ENCODE data around the gene SLC7A7.
"Not testable (repeated sequence)": the region's sequence is repeated elsewhere in the genome, so short reads cannot be mapped to it uniquely, and the experiment has no call there.

The SLC7A7 gene

DNA sequence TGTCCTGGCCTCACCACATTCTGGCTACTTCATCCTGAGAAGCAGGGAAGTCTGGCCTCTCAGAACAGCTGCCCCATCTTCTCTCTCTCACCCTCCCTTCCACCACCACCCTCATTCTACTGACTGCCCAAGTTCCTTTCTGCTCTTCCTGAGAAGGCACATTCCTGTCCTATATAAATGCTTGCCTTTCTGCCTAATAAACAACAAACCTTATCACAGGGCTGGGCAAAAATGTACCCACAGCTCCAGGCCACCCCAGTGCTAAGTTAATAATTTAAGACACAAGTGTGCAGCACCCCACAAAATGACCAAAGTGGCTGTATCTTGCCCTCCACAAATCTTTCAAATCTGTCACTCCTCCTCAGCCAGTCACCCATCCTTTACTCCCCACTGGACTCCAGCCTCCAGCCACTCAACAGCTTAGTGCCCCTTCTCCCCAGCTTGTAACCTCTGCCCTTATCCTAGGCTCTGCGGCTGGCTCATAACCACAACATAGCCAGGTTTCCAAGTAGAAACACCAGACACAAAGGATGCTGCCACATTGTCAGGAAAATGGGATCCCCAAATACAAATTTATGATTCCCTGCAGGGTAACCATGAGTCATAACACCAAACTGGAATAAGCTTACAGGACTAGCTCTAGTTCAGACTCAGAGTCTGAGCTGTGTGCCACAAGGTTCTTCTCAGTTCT is 33.8 kb downstream of the SLC7A7 start:
- DNase-seq, result peak; percentile 33

GRCh38 chr14:22780941-22781300 is 34.3 kb downstream of the SLC7A7 start:
- DNase-seq, result no peak

DNA sequence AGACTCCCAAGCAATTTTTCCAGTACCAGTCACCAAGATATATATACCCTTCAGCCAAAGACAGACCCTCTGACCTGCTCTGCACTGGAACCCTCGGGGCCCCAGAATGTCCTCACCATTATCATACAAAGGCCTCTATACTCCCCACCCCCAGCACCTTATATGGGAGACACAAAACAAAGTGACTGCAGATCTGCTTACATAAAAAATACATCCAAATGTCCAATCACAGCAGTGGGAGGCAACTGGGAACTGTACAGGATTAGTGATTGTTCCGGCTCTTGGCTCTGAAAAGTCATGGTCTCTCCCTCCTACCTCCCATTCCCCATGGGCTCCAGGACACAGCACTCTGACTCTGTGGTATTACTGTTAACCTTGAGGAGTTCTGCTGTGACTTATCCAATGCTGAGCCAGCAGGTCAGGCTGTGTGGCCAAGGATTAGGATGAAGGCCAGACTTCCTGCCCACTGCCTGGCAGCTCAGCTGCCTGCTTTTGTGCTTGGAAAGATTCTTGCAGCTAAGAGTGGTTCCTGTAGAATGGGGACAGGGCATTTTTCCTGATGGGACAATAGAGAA is 35.0 kb downstream of the SLC7A7 start:
- peak; percentile 51 for DNase-seq

GRCh38 chr14:22778084-22778483 is 37.2 kb downstream of the SLC7A7 start:
- DNase-seq, result no peak

GRCh38 chr14:22776849-22777248 is 38.4 kb downstream of the SLC7A7 start:
- DNase-seq, result not testable (repeated sequence)

- DNase-seq, result no peak
Measured at GRCh38 chr14:22776215-22776614, 39.0 kb downstream of the SLC7A7 start.

DNA sequence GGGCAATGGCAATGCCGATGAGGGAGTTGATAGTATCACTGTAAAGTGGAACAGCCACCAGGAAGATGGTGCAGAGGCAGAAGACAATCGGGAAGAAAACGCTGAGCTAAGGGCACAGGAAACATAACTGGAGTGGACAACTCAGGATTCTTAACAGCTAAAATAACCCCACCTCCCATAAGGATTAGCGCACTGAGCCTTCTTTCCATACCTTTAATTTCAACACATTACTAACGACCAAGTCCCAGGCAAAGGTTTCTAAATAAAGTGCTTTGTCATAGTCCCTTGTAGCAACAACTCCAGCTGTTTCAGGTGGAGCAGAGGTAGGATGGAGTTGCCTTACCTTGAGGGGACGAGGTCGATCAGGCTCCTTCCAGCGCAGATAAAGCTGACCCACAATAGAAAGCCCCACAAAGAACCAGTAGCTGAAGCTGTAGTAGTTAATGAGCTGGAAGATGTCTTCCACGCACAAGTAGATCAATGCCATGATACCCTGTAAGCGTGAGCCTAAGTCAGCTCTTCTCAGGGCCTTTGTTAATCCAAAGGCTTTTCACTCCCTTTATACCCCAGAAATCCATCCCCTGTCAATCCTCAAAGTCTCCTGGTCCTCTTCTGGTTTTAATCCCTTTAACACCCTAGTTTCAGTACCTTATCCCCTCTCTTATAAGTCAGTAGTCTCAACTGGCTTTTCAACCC is 41.1 kb downstream of the SLC7A7 start:
- no peak for DNase-seq

- DNase-seq, result no peak
Measured at GRCh38 chr14:22773162-22774010, 41.8 kb downstream of the SLC7A7 start.

DNA sequence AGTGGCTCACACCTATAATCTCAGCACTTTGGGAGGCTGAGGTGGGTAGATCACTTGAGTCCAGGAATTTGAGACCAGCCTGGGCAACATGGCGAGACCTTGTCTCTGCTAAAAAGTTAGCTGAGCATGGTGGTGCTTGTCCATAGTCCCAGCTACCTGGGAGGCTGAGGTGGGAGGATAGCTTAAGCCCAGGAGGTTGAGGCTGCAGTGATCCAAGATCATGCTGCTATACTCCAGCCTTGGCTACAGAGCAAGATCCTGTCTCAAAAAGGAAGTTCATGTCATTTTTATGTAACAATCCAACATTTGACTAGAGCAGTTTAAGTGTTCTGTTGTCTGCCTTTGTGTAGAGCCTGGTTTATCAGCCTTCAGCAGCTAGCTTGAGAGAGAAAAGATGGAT is 42.5 kb downstream of the SLC7A7 start:
- DNase-seq, result no peak

- DNase-seq, result no peak
Measured at GRCh38 chr14:22770481-22771187, 44.6 kb downstream of the SLC7A7 start.

GRCh38 chr14:22769369-22769768 is 45.9 kb downstream of the SLC7A7 start:
- no peak for DNase-seq

DNA sequence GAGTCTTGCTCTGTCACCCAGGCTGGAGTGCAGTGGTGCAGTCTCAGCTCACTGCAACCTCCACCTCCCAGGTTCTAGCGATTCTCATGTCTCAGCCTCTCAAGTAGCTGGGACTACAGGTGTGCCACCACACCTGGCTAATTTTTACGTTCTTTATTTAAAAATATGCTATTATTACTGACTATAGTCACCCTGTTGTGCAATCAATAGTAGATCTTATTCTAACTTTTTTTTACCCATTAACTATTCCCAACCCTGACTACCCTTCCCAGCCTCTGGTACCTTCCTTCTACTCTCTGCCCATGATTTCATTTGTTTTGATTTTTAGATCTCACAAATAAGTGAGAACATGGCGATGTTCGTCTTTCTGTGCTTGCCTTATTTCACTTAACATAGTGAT is 46.3 kb downstream of the SLC7A7 start:
- no peak for DNase-seq

DNA sequence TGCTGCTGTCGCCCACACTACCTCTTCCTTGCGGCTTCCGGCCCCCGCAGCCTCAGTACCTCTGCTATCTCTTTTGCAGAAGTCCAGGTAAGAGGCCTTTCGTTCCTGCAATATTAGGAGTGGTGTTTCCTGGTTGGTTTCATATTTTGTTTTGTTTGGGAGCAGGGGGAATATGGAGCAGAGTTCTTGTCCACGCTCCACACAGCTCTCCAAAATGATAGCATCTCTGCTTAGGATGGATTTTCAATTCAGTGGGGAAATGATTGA is 48.0 kb downstream of the SLC7A7 start:
- no peak for DNase-seq

GRCh38 chr14:22766457-22767322 is 48.5 kb downstream of the SLC7A7 start, which contains the start of gene OXA1L:
OXA1L (plus strand) TSS chr14:22766688; CDS start chr14:22766702, 14 bp downstream.
- DNase-seq, result peak; percentile 95

DNA sequence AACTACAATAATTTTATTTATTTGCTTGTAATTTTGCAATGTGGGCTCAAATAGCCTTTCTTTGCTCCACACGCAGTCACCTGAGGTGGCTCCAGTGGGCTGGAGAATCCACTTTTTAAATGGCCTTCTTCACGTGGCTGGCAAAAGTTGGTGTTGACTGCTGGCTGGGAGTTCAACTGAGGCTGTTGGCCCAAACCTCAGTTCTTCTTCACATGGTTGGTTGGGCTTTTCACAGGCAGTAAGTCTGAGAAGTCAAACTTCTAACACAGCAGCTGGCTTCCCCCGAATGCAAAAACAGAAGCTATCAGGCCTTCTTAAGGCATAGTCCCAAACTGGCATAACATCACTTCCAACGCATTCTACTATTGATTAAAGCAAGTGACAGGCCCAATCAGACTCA is 50.9 kb downstream of the SLC7A7 start:
- no peak for DNase-seq

DNA sequence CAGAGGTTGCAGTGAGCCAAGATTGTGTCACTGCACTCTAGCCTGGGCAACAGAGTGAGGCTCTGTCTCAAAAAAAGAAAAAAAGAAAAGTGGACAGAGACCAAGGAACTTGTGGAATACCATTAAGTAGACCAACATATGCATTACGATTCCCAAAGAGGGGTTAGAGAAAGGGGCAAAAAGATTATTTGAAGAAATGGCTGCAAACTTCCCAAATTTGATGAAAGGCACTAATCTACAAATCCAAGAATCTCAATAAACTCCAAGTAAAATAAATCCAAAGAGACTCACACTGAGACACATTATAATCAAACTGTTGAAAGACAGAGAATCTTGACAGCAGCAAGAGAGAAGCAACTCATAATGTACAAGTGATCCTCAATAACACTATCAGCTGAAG is 53.5 kb downstream of the SLC7A7 start:
- no peak for DNase-seq

- DNase-seq, result not testable (repeated sequence)
Measured at GRCh38 chr14:22757972-22758650, 57.1 kb downstream of the SLC7A7 start.

- no peak for DNase-seq
Measured at GRCh38 chr14:22753586-22753985, 61.6 kb downstream of the SLC7A7 start.

- no peak for DNase-seq
Measured at GRCh38 chr14:22752422-22752821, 62.8 kb downstream of the SLC7A7 start.

DNA sequence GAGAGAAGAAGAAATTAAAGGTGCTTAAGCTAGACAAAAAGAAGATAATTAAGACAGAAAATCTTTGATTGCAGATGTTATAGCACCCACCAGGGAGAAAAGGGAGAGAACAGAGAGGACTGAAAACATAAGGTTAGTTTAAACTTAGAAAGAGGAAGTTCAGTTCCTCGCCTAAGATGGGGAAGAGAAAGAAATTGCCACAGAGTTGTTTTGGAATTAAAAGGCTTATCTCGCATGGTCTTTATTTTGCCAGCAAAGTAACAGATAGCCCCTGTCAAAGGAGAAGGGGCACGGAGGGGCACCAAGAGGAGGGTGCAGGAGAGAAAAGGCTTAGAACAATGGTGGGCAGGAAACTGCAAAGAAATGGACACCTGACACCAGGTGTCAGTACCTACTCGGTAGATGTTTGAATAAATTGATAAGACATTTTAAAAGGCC is 66.6 kb downstream of the SLC7A7 start:
- DNase-seq, result no peak

DNA sequence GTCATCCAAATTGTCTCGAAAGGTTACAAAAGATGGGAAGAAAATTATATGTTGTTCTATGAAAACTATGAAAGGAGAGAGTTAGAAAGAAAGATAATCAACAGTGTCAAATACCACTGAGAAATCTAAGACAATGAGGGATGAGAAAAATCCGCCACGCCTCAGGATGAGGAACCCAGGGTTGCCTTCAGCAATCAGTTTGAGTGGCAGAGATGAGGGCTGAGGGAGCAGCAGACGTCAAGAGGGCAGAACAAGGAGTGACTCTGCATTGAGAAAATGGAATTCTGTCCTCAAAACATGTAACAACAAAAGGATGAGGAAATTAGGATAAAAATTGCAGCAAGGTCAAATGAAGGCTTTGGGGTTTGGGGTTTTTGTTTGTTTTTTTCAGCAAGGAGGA is 67.0 kb downstream of the SLC7A7 start:
- DNase-seq, result no peak

Measured in kidney glomerular epithelial cell (primary cell).